Measurements from ENCODE around the gene NSFL1C. TPM values are rescaled to one million over a fixed set of nuclear protein-coding genes. Genes with fewer than 3 reads are reported as not detected.
"Not testable (repeated sequence)": the region's sequence is repeated elsewhere in the genome, so short reads cannot be mapped to it uniquely, and the experiment has no call there.

The NSFL1C gene
- total and polyA plus RNA-seq, 12 donors, result 46.1 to 510 (median 98.9) TPM

- no peak overlapping the region for H3K27ac ChIP-seq
- TF ChIP-seq POLR2A (IDR thresholded peaks at IDR 0.05) (no peak), CTCF (IDR thresholded peaks at IDR 0.05) (no peak)
- DNase-seq, result no peak
- H3K36me3 ChIP-seq (replicated peaks in 1 of 2), result no peaks in the 10 kb centered on the region
- H3K9me3 ChIP-seq (replicated peaks in 1 of 3), result no peaks in the 10 kb centered on the region
- WGBS, 4 donors, result 84 to 92% (median 88%) methylated on average over 3 of the region's 3 CpGs
- H3K4me3 ChIP-seq, result no peak overlapping the region
- intact Hi-C loops (cut with DNase I), result no loop called here
- H3K27me3 ChIP-seq, result peaks cover 16% of the 10 kb centered on the region
- no peaks in the 10 kb centered on the region for H3K4me1 ChIP-seq (replicated peaks in 1 of 2)
Measured at GRCh38 chr20:1401451-1401907, 65.2 kb downstream of the NSFL1C start.

- intact Hi-C loops (cut with DNase I), result loop anchor here (5.0 kb wide), 2 partner anchors 78 to 88 kb away; no protein-coding TSS in a partner anchor
Measured at GRCh38 chr20:1399678-1400366, 66.8 kb downstream of the NSFL1C start.

GRCh38 chr20:1398185-1398584 lies 68.5 kb downstream of the NSFL1C start:
- not testable (repeated sequence) for H3K4me3 ChIP-seq; H3K27ac ChIP-seq; H3K36me3 ChIP-seq (replicated peaks in 1 of 2); DNase-seq; H3K9me3 ChIP-seq (replicated peaks in 1 of 3); H3K4me1 ChIP-seq (replicated peaks in 1 of 2)
- intact Hi-C loops (cut with DNase I), result loop anchor here (5.0 kb wide), 2 partner anchors 76 to 86 kb away; no protein-coding TSS in a partner anchor
- H3K27me3 ChIP-seq, result peaks cover 16% of the 10 kb centered on the region
- WGBS, 4 donors, result 51 to 63% (median 60%) methylated on average over 7 of the region's 7 CpGs

More at GRCh38 chr20:1399678-1400366, 66.8 kb downstream of the NSFL1C start:
- not testable (repeated sequence) for H3K4me1 ChIP-seq (replicated peaks in 1 of 2); DNase-seq; H3K4me3 ChIP-seq; H3K27ac ChIP-seq; H3K36me3 ChIP-seq (replicated peaks in 1 of 2); H3K9me3 ChIP-seq (replicated peaks in 1 of 3)
- WGBS, 4 donors, result 40 to 64% (median 52%) methylated on average over 8 of the region's 8 CpGs
- H3K27me3 ChIP-seq, result peaks cover 16% of the 10 kb centered on the region

- intact Hi-C loops (cut with DNase I), result loop anchor here (5.0 kb wide), 2 partner anchors 75 to 85 kb away; no protein-coding TSS in a partner anchor
- DNase-seq, result no peak
- TF ChIP-seq POLR2A (IDR thresholded peaks at IDR 0.05), result no peak
- TF ChIP-seq CTCF (IDR thresholded peaks at IDR 0.05), result peak; percentile 5 to 53 (median 33)
- H3K4me3 ChIP-seq, result no peak overlapping the region
- WGBS, 4 donors, result 49 to 59% (median 55%) methylated on average over 4 of the region's 4 CpGs
- H3K27me3 ChIP-seq, result peaks cover 16% of the 10 kb centered on the region
- H3K9me3 ChIP-seq (replicated peaks in 1 of 3), result no peaks in the 10 kb centered on the region
- H3K27ac ChIP-seq, result no peak overlapping the region
- no peaks in the 10 kb centered on the region for H3K36me3 ChIP-seq (replicated peaks in 1 of 2)
- H3K4me1 ChIP-seq (replicated peaks in 1 of 2), result peaks cover 6% of the 10 kb centered on the region in 2 donors
Measured at GRCh38 chr20:1397710-1398109, 68.9 kb downstream of the NSFL1C start.

- intact Hi-C loops (cut with DNase I), result loop anchor here (5.0 kb wide), 2 partner anchors 74 to 84 kb away; no protein-coding TSS in a partner anchor
- Histone ChIP-seq H3K4me3 (no peak overlapping the region), H3K27me3 (peaks cover 12% of the 10 kb centered on the region), H3K27ac (no peak overlapping the region), H3K4me1 (replicated peaks in 1 of 2) (peaks cover 6 to 11% of the 10 kb centered on the region in 2 donors), H3K36me3 (replicated peaks in 1 of 2) (no peaks in the 10 kb centered on the region), H3K9me3 (replicated peaks in 1 of 3) (no peaks in the 10 kb centered on the region)
- 63 to 81% (median 69%) methylated on average over 4 of the region's 4 CpGs for WGBS, 4 donors
- TF ChIP-seq CTCF (IDR thresholded peaks at IDR 0.05) (no peak), POLR2A (IDR thresholded peaks at IDR 0.05) (no peak)
- no peak for DNase-seq
Measured at GRCh38 chr20:1396702-1397101, 69.9 kb downstream of the NSFL1C start.
